GM21528 (cell line): ENCODE measurements around the gene CFAP54.

ENCODE experiments used
- ATAC-seq: cut with Tn5 transposase; IDR thresholded peaks from one replicate; pipeline ENCODE4 v1.9.1; 2021; ENCODE audit warnings: mild to moderate bottlenecking, moderate library complexity; ENCODE audit not compliant: unreplicated experiment, low FRiP score

CFAP54 gene

DNA sequence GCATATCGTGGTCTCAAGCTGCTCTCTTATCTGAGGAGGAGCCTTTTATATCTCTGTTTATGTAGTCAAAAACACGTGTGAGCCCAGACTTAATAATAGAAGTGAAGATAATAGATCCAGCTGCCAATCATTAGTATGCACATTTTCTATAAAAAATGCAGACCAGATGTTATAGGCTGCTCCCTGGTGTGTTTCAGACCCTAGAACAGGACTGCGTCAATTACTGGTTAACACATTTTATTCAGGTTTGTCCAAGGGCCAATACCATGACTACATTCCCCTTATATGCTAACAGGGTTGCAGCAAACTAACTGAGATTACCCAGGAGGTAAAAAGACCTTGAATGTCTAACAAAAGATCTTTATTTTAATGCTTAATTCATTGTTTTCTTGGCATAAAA lies 319.2 kb downstream of the CFAP54 start:
- ATAC-seq, result no peak

DNA sequence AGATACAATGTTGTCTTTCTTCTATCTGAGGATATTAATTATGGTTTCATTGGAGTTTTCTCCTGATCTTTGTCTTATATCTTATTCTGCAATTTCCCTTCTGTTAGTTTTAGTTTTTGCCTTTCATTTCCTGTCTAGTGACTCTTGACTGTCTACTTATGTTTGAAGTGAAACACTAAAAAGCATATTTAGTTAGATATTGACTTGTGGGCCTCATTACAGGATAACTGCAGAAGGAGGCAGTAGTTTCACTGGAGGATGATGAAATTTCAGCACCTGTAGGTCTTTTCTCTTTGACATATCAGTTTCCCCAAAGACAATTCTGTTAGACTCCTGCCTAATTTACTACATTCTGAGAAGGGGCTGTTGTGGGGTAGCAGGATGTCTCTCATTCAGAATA lies 320.1 kb downstream of the CFAP54 start:
- ATAC-seq, result no peak

DNA sequence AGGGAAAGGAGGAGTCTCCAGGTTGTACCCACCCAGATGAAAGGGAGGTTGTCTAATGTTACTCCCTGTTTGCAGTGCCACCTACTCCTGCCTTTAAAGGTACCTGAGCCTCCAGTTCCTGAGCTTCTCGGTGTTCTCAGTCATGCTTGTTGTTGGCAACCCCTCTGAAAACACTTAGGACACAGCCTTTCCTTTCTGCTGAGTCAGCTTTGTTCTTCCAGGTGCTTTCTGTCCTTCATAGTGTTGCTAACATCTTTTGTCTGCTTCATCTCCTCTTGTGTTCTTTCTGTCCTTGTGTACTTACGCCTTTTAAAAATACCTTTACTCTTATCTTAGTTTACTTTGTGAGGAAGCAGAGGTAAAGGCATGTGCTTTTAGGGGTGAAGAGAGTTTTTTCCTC lies 320.7 kb downstream of the CFAP54 start:
- no peak for ATAC-seq

DNA sequence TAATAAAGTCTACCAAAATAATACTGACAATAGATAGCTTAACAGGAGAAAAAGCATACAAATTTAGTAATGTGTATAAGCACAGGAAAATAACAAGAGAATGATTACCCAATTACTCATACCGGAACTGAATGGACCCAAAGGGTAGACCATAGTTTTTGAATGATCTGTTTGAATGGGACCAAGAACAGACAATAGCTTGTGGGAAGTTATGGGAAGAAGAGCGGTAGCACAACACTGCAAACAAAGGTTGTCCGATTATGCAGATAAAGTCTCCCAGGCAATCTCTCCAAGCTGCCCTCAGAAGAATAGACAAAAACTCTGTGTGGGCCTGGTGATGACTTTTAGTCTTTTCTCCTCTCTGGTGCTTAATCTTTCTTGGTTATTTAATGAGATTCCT lies 321.1 kb downstream of the CFAP54 start:
- no peak for ATAC-seq

DNA sequence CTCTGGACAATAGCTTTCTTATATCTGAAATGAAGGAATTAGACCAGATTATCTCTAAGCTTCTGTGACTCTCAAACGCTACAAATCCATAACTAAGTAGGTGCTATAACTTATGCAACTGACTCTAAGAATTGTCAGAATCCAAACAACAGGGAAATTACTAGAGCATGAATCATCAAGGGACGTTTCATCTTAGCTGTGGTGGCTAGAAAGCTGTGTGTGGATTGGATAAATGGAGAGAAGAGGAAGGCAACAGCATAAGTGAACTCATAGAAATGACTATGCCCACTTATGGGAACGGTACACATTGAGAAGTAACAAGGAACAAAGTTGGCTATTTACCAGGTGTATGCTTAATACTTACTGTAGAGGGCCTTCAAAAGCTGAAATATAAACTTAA lies 321.7 kb downstream of the CFAP54 start:
- ATAC-seq, result no peak

DNA sequence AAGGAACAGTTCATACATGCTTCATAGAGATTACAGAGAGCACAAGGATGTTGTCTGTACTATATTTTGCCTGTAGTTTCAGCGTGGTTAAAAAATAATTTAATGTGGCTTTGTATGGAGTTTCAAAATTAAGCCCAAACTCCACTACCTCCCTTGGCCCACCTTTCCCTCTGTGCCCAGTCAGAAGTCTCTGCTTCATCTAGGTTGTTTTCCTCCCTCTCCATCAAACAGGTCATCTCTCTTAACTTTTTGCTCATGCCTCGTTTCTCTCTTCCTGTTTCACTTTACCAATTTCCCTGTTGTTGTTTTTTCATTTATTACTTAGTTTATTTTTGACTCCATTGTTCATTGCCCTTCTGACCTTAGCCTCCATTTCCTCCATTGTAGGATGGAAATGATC lies 322.8 kb downstream of the CFAP54 start:
- ATAC-seq, result no peak

DNA sequence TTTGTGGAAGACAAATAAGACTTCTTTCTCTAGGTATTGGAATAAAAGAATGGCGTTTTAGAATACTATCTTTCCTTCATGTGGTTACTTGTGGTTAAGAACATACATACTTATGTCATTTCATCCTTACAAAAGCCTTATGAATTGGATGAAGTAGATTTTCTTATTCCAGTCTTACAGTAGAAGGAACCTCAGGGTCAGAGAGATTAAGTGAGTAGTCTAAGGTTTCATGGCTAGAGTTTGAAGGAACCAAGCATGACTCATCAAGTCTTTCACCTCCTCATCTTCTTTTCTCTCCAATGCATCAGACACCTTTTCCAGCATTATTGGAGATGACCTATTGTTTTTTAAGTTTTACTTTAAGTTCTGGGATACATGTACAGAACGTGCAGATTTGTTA lies 324.8 kb downstream of the CFAP54 start:
- ATAC-seq, result no peak

DNA sequence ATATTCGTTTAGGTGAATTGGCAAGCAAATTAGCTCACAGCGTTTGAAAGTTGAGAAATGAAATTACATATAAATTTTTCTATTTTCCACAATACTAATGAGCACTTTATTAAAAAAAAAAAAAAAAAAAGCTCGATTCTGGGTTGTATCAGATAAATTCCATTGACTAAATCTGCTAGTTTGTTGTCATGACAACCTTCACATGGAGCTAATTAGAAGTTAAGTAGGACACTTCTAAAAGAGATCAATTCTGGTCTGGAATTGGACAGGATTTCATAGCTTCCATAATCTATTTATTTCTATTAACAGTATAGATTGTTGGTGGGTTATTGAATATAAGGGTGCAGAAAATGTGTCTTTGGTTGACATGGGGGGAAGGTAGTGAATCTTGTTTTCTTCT lies 332.2 kb downstream of the CFAP54 start:
- no peak for ATAC-seq

DNA sequence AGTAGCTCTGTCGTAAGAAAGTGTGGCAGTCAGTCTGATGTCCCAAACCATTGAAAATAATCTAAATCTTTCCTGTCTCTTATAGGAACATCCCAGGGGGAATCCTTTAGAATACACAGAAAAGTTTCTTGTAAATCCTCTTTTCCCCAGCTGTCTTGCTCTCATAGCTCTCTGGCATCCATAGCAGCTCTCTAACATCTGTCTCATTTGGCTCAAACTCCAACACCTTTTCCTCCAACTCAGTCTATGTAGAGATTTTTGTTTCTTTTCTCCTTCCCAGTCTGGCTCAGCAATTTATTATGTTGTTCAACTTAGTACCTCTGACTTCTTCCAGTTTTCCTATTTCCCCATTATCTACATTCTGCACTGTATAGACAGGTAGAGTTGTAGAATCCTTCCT lies 333.3 kb downstream of the CFAP54 start:
- ATAC-seq, result no peak

DNA sequence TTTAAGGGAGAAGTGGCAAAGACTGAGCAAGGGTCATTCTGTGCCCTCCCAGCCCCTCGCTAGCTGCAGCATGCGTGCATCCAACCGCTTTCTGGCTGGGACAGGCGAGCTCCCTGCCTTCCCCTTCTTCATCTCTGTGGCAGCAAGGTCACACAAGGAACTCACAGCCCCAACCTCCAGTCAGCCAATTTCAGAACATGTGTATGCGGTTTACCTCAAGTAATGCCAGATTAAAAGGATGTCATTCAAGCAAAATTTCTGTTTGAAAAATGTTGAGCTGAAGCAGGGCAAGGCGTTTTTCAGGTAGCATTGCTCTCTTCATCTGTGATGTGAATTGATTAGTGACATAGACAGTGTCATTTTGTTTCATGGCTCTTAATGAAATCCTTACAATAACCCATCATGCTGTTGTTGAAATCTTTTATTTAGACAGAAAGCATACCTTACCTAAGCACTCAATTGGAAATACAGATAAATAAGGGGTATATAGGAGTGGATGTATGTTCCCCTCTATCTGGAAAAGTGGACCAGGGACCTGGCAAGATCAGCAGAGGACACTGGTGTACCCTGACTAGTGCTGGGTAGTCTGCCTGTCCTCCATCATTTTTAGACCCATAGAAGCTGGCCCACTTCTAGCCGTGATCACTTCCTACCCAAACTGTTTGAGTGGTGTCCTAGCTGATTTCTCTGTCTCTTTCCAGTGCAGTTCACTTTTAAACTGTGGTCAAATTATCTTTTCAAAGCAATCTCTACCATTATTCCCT lies 334.9 kb downstream of the CFAP54 start:
- no peak for ATAC-seq

DNA sequence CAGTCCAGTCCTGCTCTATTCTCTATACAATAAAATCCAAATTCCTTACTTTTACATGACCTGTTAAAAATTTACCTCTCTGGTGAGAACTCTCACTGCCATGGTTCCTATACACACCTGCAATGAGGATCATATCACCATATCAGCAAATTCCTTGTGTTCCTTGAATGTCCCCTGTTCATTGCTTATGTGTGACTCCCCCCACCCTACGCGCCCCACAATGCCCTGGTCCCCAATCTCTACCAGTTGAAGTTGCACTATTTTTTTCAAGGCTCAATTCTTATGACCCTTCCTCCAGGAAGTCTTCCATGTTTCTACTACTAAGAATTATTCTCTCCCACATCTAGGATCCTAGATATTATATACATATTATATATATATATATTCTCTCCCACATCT lies 335.5 kb downstream of the CFAP54 start:
- ATAC-seq, result no peak

DNA sequence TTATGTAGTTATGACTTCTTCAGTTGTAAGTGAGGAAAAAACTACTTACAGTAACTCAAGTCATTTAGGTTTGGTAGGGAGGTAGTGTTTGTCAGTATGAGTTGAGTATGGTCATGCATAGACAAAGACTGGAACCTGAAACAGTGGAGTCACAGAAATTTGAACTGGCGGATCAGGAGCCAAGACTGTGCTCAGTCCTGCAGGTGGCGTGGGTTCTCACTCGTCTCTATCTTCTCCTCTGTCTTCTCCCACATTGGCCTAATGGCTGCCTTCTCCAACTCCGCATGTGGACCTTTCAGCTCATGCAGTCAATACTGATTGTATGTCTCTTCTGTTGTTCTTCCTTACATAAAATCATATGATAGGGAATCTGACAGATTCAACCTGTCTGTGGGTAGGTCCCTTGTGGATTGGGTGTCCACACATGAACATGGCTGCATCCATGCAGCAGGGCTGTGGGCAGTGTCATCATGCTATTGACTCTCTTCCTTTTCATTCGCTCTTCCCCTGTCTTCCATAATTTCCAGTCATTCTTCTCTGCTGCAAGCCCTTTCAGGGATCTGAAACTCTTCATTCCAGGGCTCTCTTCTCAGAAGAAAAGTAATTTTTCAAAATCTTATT lies 338.9 kb downstream of the CFAP54 start:
- no peak for ATAC-seq

DNA sequence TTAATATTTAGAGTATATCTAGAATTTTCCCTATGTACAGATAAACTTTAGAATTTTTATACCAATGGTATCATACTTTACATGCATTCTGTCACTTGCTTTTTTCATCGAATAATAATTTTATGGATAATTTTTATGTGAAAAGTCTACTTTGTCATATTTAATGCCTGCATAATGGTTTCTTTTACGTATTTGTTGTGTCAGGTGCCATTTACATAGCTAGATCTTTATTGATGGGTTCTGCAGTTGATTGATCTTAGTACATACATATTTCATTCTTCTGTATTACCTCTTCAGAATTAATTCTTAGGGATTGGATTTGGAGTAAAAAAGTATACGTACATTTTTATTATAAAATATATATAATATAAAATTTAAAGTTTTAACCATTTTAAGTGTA lies 340.0 kb downstream of the CFAP54 start:
- no peak for ATAC-seq

DNA sequence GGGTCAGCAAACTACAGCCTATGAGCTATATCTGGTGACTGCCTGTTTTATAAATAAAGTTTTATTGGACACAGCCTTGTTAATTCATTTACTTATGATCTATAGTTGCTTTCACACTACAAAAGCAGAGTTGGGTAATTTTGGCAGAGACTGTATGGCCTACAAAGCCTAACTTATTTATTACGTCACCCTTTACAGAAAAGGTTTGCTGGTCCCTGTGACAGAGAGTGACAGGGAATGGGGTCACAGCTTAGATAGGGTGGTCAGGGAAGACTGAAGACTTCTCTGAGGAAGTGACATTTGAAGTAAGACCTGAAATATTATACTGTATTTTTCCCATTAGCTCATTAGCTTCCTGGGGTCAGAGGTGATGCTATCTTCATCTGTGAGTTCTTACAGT lies 342.0 kb downstream of the CFAP54 start:
- ATAC-seq, result no peak

DNA sequence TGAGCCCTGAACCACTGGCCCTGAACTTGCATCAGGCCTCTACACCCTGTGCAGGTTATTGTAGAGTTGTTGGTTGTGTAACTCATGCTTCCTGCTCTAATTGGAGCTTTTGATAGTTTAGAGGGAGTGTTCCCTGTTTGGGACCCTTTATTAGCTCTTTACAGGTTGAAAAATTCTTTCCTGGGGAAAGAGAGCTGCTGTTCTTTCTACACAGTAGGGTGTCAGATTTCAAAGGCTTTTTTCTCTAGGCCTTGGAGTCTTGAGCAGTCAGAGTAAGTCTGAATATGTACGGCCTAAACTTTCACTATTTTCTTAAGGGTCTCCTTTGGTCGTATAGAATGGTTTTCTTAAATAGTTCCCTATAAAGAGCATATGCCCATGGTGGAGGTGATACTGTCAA lies 356.9 kb downstream of the CFAP54 start:
- ATAC-seq, result no peak

DNA sequence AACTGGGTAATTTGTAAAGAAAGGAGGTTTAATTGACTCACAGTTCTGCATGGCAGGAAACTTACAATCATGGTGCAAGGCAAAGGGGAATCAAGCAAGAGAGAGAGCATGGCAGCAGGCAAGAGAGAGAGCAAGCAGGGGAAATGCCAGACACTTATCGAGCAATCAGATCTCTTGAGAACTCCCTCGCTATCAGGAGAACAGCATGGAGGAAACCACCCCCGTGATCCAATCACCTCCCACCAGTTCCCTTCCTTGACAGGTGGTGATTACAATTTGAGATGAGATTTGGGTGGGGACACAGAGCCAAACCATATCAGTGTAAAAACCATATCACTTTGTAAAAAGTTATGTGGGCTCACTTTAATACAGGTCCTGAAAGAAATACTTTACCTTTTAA lies 361.3 kb downstream of the CFAP54 start:
- ATAC-seq, result no peak

DNA sequence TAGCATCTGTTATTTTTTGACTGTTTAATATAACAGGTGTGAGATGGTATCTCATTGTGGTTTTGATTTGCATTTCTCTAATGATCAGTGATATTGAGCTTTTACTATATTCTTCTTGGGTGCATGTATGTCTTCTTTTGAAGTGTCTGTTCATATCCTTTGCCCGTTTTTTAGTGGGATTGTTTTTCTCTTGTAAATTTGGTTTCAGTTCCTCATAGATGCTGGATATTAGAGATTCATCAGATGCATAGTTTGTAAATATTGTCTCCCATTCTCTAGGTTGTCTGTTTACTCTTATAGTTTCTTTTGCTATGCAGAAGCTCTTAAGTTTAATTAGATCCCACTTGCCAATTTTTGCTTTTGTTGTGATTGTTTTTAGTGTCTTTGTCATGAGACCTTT lies 368.8 kb downstream of the CFAP54 start:
- no peak for ATAC-seq

DNA sequence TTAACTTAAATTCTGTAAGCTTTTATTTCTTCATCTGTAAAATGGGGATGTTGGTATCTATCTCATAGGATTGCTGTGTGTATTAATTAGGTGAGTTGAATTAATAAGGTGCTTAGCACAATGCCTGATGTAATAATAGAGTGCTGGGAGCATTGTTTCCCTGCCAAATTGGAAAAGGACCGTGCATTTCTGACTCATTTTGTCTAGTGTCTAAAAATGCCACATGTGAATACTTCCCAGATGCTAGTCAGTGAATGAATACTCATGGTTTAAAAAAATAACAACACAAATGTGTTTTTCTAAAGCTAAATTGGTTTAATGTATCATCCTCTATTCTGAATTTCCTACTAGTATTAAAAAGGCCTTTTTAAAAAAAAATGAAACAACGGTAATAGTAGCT lies 372.3 kb downstream of the CFAP54 start:
- ATAC-seq, result no peak

DNA sequence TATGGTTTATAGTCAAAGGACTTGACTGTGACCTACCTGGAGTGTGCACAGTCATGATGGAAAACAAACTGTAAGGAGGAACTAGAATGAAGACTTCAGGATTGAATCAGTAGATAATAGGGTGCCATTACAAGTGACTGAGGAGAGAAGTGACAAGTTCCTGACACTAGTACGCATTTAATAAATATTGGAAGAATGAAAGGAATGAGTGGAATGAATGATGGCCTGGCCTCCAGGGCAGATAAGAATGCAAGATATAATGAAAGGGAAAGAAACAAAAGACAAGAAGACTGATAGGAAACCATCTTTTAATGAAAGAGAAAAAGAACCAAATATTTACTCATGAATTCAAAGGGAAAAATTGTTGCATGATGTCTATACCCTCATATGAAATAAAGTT lies 372.9 kb downstream of the CFAP54 start:
- no peak for ATAC-seq

DNA sequence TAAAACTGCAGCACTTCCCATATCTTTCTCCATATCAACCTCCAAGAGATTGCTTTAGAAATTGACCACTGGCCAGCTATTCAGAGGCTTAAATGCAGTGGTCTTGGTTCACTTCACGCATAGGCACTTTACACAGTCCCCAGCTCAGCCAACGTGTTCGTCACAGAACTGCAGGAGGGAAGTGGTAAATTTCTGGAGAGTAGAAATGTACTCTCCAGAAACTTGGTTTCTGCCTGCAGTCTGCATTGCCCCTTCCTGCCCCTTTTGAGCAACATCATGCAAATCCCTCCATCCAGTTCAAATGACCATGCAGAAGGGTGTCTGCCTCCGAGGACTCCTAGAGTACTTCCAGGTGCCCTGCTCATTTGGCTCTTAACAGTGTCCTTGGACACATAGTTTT lies 375.0 kb downstream of the CFAP54 start:
- no peak for ATAC-seq

DNA sequence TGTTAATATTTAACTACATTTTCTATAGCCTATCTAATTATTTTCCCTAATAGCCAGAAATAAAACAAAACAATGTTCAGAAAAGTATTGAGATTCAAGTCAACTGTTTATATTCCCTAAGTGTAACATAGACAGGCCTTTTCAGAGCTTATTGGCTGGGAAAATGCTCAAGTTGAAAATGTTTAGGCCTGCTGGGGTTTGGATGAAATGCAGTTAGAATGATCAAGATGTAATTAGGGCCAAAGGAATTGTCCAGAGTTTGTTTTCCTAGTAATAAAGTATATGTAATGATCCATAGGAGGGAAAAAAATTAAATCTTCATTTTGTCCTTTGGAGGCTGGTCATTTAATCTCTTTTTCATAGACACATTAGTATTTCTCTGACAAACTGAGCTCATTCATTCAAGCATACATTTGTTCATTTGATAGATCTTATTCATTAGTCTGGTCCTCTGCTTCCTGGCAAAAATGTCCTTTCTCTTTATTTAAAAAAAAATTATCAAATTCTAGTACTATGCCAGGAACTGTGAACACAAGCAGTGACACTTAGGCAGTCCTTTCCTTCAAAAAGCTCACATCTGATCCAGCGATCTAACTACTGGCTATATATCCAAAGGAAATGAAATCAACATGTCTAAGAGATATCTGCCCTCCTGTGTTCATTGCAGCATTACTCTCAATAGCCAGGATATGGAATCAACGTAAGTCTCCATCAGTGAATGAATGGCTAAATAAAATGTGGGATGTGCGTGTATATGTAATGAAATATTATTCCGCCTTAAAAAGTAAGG lies 377.6 kb downstream of the CFAP54 start:
- no peak for ATAC-seq

DNA sequence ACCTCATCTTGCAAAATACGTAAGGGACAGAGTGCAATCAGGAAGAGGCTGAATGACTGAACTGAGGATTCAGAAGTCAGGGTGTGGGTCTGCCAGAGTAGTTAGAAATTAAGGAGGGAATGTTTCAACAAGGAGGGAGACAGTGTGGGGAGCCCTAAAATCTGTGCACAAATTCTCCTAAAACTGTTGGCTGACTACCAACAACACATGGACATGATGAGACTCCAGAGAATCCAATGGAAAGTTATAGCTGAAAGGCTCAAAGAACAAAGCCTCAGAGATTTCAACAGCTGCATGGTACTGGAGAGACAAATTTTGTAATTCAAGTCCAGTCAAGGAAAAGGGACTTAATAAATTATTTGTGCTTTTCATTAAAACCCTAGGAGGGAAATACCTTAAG lies 381.6 kb downstream of the CFAP54 start:
- no peak for ATAC-seq
